PC-3 (cell line): Measurements from ENCODE around the gene OLIG2.

Experiments
- EZH2 ChIP-seq: fragments of 300-600 bp; sonication (generic); IDR thresholded peaks from one replicate; pipeline ENCODE4 v1.6.1; 2017; ENCODE audit warnings: antibody characterized with exemption, mild to moderate bottlenecking, low read length; ENCODE audit not compliant: unreplicated experiment
- EZH2phosphoT487 ChIP-seq: fragments of 300-600 bp; sonication (generic); IDR thresholded peaks from 2 replicates; pipeline ENCODE4 v1.6.1; 2018; ENCODE audit warnings: mild to moderate bottlenecking, antibody characterized with exemption, low read length, borderline replicate concordance
- TF ChIP-seq, protein P1 (sequence below): fragments of 300-600 bp; sonication (generic); conservative IDR thresholded peaks from 2 replicates; pipeline ENCODE4 v1.5.1; 2017; ENCODE audit warnings: antibody characterized with exemption, low read depth, mild to moderate bottlenecking, low read length

DNA sequence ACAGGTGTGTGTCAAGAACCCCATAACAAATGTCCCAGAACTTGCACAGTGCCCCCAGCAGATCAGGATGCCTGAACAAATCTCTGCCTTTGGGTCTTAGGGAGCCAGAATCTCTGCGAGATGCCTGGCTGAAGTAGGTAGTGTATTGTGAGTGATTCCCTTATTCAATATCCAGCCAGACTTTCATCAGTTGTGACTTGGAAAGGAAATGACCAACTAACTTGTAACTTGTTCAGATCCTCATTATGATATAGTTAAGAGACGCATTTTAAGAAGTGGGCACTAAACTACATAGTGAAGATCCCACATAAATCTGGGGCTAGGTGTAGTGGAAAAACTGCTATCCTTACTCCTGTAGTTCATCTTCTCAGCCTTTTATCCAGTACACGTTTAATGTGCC lies 11.8 kb downstream of the OLIG2 start:
- TF ChIP-seq, protein P1, sequence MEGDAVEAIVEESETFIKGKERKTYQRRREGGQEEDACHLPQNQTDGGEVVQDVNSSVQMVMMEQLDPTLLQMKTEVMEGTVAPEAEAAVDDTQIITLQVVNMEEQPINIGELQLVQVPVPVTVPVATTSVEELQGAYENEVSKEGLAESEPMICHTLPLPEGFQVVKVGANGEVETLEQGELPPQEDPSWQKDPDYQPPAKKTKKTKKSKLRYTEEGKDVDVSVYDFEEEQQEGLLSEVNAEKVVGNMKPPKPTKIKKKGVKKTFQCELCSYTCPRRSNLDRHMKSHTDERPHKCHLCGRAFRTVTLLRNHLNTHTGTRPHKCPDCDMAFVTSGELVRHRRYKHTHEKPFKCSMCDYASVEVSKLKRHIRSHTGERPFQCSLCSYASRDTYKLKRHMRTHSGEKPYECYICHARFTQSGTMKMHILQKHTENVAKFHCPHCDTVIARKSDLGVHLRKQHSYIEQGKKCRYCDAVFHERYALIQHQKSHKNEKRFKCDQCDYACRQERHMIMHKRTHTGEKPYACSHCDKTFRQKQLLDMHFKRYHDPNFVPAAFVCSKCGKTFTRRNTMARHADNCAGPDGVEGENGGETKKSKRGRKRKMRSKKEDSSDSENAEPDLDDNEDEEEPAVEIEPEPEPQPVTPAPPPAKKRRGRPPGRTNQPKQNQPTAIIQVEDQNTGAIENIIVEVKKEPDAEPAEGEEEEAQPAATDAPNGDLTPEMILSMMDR: no peak
- TF ChIP-seq EZH2: no peak
- TF ChIP-seq EZH2phosphoT487: no peak
